ENCODE measurements around the gene SELENOW.

SELENOW gene

DNA sequence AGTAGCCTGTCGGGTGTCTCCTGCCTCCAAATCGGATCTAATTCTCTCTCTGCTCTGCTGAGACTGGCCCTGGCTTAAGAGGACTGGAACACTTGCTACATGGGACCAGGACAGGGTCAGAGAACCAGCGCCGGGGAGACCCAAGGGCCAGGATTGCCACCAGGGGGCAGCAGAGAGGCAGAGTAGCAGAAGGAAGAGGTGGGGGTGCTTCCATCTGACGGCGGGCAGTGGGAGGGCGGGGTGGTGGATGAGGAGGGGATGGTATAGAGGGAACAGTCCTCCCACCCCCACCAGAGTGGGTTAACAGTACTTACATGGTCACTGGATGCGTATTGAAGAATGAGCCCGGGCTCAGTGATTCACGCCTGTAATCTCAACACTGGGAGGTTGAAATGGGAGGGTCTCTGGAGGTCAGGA lies 11.9 kb downstream of the SELENOW start:
- no peak overlapping the region for H3K4me3 ChIP-seq (ENCODE audit: low read length)
- DNase-seq (ENCODE audit: low read depth), result peak; percentile 56

DNA sequence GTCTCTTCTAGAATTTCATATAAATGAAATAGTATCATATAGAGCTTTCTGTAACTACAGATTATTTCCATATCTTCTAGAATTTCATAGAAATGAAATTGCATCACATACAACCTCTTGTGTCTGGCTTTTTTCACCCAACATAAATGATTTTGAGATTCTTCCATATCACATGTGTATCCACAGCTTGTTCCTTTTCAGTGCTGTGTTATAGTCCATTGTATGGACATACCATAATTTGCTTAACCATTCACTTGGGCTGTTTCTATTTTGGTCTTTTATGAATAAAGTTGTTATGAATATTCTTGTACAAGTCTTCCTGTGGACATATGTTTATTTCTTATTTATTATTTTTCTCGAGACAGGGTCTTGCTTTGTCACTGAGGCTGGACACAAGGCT lies 14.1 kb downstream of the SELENOW start:
- TF ChIP-seq, protein P1, sequence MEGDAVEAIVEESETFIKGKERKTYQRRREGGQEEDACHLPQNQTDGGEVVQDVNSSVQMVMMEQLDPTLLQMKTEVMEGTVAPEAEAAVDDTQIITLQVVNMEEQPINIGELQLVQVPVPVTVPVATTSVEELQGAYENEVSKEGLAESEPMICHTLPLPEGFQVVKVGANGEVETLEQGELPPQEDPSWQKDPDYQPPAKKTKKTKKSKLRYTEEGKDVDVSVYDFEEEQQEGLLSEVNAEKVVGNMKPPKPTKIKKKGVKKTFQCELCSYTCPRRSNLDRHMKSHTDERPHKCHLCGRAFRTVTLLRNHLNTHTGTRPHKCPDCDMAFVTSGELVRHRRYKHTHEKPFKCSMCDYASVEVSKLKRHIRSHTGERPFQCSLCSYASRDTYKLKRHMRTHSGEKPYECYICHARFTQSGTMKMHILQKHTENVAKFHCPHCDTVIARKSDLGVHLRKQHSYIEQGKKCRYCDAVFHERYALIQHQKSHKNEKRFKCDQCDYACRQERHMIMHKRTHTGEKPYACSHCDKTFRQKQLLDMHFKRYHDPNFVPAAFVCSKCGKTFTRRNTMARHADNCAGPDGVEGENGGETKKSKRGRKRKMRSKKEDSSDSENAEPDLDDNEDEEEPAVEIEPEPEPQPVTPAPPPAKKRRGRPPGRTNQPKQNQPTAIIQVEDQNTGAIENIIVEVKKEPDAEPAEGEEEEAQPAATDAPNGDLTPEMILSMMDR (conservative IDR thresholded peaks at IDR 0.05; ENCODE audit: low read length), result no peak

More for the DNA sequence above, 11.9 kb downstream of the SELENOW start:
- TF ChIP-seq, protein P1 (conservative IDR thresholded peaks at IDR 0.05; ENCODE audit: low read length), result peak; percentile 78

DNA sequence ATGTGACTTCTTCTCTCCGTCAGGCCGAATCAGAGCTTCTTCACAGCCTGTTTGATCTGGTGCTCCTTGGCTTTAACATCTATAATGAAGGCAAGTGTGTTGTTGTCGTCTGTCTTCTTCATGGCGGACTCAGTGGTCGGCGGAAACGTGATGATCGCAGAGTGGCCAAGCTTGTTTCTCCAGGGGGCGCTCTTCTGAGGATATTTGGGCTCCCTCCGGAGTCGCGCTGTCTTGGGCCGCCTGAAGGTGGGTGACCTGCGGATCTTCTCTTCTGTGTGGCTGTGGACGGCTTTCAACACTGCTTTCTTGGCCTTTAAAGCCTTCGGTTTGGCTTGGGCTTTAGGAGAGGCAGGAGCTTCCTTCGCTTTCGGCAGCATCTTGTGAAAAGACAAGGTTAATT lies 16.0 kb downstream of the SELENOW start:
- no peak for DNase-seq (ENCODE audit: low read depth)
- H3K4me3 ChIP-seq (ENCODE audit: low read length), result no peak overlapping the region
- TF ChIP-seq, protein P1 (conservative IDR thresholded peaks at IDR 0.05; ENCODE audit: low read length), result no peak; the same call in 1 of the 2 replicates

More for the DNA sequence above, 14.1 kb downstream of the SELENOW start:
- H3K4me3 ChIP-seq (ENCODE audit: low read length), result no peak overlapping the region
- no peak for DNase-seq (ENCODE audit: low read depth)

DNA sequence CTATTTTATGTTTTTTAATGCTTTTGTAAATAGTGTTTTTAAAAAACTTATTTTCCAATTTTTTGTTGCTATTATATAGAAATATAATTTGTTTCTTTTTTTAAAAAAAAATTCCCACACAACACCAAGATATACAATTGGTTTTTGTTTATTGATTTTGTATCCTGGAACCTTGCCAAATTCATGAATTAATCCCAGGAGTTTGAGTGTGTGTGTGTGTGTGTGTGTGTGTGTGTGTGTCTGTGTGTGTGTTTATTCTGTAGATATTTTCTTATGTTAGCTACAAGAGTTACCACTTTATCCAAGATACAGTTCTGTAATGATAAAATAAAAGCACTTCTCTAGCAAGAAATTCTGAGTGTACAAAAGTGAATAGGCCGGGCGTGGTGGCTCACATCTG lies 18.3 kb downstream of the SELENOW start:
- no peak overlapping the region for H3K4me3 ChIP-seq (ENCODE audit: low read length)
- DNase-seq (ENCODE audit: low read depth), result no peak
- TF ChIP-seq, protein P1 (conservative IDR thresholded peaks at IDR 0.05; ENCODE audit: low read length), result no peak

DNA sequence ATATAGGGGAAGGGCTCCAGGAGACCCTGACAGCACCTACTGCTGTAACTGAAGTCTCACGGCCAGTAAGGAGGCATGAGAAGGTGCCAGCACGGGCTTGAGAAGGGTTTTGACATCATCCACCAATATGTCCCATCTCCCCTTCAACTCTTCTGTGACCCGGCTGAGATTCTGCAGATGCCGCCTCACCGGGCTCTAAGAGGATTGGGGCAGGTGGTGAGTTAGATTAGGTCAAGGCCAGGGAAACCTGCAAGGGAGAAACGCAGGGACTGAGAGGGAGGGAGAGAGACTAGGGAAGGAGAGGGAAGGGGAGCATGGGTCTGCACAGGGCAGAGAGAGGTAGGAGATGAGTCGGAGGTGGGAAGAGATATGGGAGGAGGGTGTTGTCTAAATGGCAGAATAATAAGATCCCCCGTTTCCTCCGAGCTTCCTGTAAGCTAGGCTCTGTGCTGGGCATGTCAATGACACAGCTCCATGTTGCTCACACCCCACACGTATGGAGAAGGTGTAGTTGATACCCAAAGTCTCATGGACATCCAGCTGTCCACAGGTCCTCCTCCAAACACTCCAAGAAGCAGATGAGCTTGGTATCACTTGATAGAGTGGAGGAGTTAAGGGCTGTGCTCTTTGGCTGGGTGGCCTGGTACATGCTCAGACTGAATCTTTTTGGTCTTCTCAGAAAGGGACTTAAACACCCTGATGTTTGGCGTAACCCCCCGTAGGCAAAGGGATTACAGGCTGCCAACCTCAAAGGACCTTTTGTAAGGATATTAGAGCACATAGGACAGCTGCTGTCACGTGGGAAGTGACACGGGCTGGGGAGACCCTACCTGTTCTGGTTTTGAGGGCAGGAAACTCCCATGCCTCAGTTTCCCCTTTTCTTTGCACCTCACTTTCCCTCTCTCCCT lies 19.7 kb downstream of the SELENOW start:
- no peak overlapping the region for H3K4me3 ChIP-seq (ENCODE audit: low read length)
- TF ChIP-seq, protein P1 (conservative IDR thresholded peaks at IDR 0.05; ENCODE audit: low read length), result no peak
- no peak for DNase-seq (ENCODE audit: low read depth)

DNA sequence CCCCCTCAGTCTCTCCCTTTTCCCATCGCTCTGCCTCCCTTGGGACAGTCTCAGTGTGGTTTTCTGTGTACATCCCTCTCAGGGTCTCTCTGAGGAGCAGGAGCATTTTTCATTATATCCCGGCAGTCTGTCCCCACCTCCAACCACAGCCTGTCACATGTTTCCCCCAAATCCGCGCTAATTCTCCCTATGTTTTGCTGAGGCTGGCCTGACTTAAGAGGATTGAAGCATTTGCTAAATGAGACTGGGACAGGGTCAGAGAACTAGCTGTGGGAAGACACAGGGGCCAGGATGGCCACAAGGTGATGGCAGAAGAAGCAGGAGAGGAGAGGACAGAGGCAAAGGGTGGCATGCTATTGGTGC lies 20.4 kb downstream of the SELENOW start:
- no peak for DNase-seq (ENCODE audit: low read depth)
- TF ChIP-seq, protein P1 (conservative IDR thresholded peaks at IDR 0.05; ENCODE audit: low read length), result no peak
- H3K4me3 ChIP-seq (ENCODE audit: low read length), result no peak overlapping the region

DNA sequence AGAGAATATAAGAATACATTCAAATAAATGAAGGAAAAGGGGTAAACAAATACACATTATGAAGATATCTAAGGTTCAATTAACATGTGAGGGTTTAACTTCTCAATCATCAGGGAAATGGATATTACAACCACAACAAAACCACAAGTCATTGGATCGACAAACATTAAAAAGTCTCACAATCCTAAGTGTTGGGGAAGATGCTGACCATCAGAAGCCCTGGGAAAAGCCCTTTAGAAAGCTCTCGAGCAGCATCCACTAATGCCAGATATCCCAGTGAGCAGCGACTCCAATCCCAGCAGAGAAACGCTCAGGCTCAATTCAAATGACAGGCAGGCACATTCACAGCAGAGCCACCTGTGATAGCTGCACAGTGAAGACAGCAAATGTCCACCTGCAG lies 22.8 kb downstream of the SELENOW start:
- H3K4me3 ChIP-seq (ENCODE audit: low read length), result no peak overlapping the region
- no peak for DNase-seq (ENCODE audit: low read depth)
- TF ChIP-seq, protein P1 (conservative IDR thresholded peaks at IDR 0.05; ENCODE audit: low read length), result no peak

Measured in AG10803 (cell line).